IPS-18a (cell line): ENCODE measurements around the gene ANKUB1.

Experiments used
- H3K27ac ChIP-seq: one replicate; pipeline ENCODE4 v1.5.1; 2013; ENCODE audit warnings: low read length
- H3K27me3 ChIP-seq: one replicate; pipeline ENCODE4 v1.6.1; 2013; ENCODE audit warnings: mild to moderate bottlenecking, low read length; ENCODE audit not compliant: control insufficient read depth, insufficient read depth
- H3K36me3 ChIP-seq: one replicate; pipeline ENCODE4 v1.6.1; 2013; ENCODE audit warnings: low read depth, low read length; ENCODE audit not compliant: control insufficient read depth
- H3K4me1 ChIP-seq: one replicate; pipeline ENCODE4 v1.6.1; 2013; ENCODE audit warnings: low read depth, low read length; ENCODE audit not compliant: control insufficient read depth
- H3K4me3 ChIP-seq: one replicate; pipeline ENCODE4 v1.5.1; 2013; ENCODE audit warnings: low read length
- H3K9ac ChIP-seq: one replicate; pipeline ENCODE4 v1.6.1; 2013; ENCODE audit warnings: mild to moderate bottlenecking, low read length, moderate library complexity
- H3K9me3 ChIP-seq: one replicate; pipeline ENCODE4 v1.6.1; 2013; ENCODE audit warnings: low read depth, low read length; ENCODE audit not compliant: control insufficient read depth

ANKUB1 gene

DNA sequence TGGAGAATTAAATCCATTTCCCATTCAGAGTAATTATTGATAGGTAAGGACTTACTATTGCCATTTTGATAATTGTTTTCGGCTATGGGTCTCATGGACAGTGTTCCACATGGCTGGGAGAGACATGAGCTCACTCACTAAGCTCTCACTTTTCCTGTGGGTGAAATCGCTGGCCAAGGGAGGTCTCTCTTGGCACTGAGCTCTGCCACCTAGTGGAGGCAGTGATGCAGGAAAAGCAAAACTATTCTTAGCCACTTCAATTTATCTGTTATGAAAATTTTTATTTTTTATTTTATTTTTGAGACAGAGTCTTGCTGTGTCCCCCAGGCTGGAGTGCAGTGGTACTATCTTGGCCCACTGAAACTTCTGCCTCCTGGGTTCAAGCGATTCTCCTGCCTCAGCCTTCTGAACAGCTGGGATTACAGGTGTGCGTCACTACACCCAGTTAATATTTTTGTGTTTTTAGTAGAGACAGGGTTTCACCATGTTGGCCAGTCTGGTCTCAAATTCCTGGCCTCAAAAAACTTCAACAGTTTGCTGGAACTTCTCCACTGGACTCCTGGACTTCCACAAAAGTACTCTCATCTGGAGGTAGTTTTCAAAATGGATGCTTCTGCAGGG lies 16.0 kb upstream of the ANKUB1 start:
- H3K36me3 ChIP-seq: no peaks in the 10 kb centered on the region
- no peaks in the 10 kb centered on the region for H3K27me3 ChIP-seq
- H3K4me1 ChIP-seq: no peaks in the 10 kb centered on the region
- H3K4me3 ChIP-seq: no peak overlapping the region
- no peak overlapping the region for H3K27ac ChIP-seq
- H3K9ac ChIP-seq: no peak overlapping the region
- H3K9me3 ChIP-seq: no peaks in the 10 kb centered on the region

- Histone ChIP-seq H3K4me3 (no peak overlapping the region), H3K4me1 (no peaks in the 10 kb centered on the region), H3K9ac (no peak overlapping the region), H3K36me3 (no peaks in the 10 kb centered on the region), H3K27me3 (no peaks in the 10 kb centered on the region), H3K9me3 (no peaks in the 10 kb centered on the region), H3K27ac (no peak overlapping the region)
Measured at GRCh38 chr3:149806171-149806778, 13.9 kb upstream of the ANKUB1 start.

DNA sequence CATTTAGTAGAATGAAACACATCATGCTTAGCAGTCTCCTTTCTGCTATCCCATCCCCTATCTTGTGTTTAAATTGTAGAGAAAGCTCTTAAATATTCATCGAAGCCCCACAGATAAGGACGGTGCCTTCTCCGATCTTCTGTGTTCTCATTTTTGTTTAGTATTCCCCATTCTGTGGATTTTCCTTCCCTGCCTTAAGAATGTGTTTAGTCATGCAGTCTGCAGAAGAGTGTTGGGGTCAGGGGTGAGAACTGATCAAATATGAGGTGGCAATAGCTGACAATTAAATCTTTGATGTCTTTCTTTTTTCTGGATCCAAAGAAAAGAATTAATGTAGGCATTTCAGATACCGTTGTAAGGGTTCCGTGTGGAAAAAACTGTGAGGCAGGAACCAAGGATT lies 9.3 kb upstream of the ANKUB1 start:
- H3K4me1 ChIP-seq: no peaks in the 10 kb centered on the region
- H3K4me3 ChIP-seq: no peak overlapping the region
- no peak overlapping the region for H3K9ac ChIP-seq
- H3K9me3 ChIP-seq: no peaks in the 10 kb centered on the region
- H3K27me3 ChIP-seq: no peaks in the 10 kb centered on the region
- no peaks in the 10 kb centered on the region for H3K36me3 ChIP-seq
- H3K27ac ChIP-seq: no peak overlapping the region

DNA sequence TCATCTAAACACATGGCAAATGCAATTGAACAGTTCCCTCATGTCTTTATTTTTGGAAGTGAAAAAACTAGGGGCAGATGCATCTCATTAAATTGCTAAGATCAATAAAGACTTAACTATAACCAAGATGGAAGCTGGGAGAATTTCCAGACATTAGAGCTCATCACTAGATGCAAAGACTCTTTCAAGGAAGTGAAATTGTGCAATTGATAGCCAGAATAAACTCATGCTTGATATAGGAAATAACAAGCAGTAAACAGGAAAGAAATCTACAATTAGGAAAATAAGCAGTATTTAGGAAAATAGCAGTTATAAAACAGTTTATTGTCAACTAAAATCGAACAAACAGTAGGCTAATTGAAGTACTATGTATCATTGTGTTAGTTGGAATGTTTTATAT lies 8.8 kb upstream of the ANKUB1 start:
- no peaks in the 10 kb centered on the region for H3K4me1 ChIP-seq
- H3K4me3 ChIP-seq: no peak overlapping the region
- H3K36me3 ChIP-seq: no peaks in the 10 kb centered on the region
- no peaks in the 10 kb centered on the region for H3K27me3 ChIP-seq
- H3K9ac ChIP-seq: no peak overlapping the region
- no peak overlapping the region for H3K27ac ChIP-seq
- no peaks in the 10 kb centered on the region for H3K9me3 ChIP-seq

DNA sequence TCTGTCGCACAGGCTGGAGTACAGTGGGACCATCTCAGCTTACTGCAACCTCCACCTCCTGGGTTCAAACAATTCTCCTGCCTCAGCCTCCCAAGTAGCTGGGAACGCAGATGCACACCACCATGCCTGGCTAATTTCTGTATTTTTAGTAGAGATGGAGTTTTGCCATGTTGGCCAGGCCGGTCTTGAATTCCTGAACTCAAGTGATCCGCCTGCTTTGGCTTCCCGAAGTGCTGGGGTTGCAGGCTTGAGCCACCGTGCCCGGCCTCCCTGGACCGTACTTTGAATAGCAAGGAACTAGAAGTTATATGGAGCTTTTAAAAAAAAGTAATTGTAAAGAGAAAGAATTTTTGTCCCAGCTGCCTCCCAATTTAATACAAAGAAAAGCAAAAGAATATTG lies 8.3 kb upstream of the ANKUB1 start:
- no peaks in the 10 kb centered on the region for H3K9me3 ChIP-seq
- no peaks in the 10 kb centered on the region for H3K36me3 ChIP-seq
- no peak overlapping the region for H3K27ac ChIP-seq

DNA sequence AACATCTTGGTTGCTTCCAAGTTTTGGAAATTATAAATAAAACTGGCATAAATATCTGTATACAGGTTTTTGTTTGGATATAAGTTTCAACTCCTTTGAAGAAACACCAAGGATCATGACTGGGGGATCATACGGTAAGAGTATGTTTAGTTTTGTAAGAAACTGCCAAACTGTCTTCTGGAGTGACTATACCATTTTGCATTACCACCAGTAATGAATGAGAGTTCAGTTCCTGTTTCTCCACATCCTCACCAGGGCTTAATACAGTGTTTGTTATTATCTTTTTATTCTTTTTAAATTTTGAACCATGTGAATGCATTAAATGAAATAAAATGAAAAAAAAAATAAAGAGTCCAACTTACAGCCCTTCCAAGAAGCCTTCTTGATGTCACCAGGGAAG lies 3.7 kb upstream of the ANKUB1 start:
- Histone ChIP-seq H3K27me3 (no peaks in the 10 kb centered on the region), H3K27ac (no peak overlapping the region), H3K4me3 (no peak overlapping the region), H3K36me3 (no peaks in the 10 kb centered on the region), H3K9me3 (no peaks in the 10 kb centered on the region), H3K9ac (no peak overlapping the region), H3K4me1 (no peaks in the 10 kb centered on the region)

More for the DNA sequence above, 8.3 kb upstream of the ANKUB1 start:
- H3K4me1 ChIP-seq: no peaks in the 10 kb centered on the region
- no peaks in the 10 kb centered on the region for H3K27me3 ChIP-seq
- no peak overlapping the region for H3K4me3 ChIP-seq
- no peak overlapping the region for H3K9ac ChIP-seq

DNA sequence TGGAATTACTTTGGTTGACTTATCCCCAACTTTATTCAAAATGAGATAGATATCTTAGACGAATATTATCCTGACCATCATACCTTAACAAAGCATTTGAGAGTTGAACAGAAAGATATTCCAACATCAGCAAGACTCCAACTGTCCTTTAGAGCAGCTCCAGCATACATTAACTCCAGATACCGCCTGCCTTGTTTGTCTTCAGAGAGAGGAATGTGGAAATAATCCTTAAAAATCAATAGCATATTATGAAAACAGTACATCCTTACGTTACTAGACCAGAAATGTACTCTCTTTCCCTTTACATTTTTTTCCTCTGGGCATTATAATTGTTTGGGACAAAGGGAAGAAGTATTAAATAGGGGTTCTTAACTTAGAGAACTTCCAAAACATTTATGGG lies 1.7 kb downstream of the ANKUB1 start:
- Histone ChIP-seq H3K36me3 (no peaks in the 10 kb centered on the region), H3K9me3 (no peaks in the 10 kb centered on the region), H3K9ac (no peak overlapping the region), H3K27ac (no peak overlapping the region), H3K4me1 (no peaks in the 10 kb centered on the region), H3K4me3 (no peak overlapping the region), H3K27me3 (no peaks in the 10 kb centered on the region)

- Histone ChIP-seq H3K27me3 (no peaks in the 10 kb centered on the region), H3K27ac (no peak overlapping the region), H3K4me1 (no peaks in the 10 kb centered on the region), H3K36me3 (no peaks in the 10 kb centered on the region), H3K4me3 (no peak overlapping the region), H3K9ac (no peak overlapping the region), H3K9me3 (no peaks in the 10 kb centered on the region)
Measured at GRCh38 chr3:149790268-149790667, 2.1 kb downstream of the ANKUB1 start.

- no peak overlapping the region for H3K9ac ChIP-seq
- H3K36me3 ChIP-seq: no peaks in the 10 kb centered on the region
- no peaks in the 10 kb centered on the region for H3K4me1 ChIP-seq
- no peaks in the 10 kb centered on the region for H3K27me3 ChIP-seq
- no peak overlapping the region for H3K4me3 ChIP-seq
- no peaks in the 10 kb centered on the region for H3K9me3 ChIP-seq
- no peak overlapping the region for H3K27ac ChIP-seq
Measured at GRCh38 chr3:149784064-149784704, 8.2 kb downstream of the ANKUB1 start.

DNA sequence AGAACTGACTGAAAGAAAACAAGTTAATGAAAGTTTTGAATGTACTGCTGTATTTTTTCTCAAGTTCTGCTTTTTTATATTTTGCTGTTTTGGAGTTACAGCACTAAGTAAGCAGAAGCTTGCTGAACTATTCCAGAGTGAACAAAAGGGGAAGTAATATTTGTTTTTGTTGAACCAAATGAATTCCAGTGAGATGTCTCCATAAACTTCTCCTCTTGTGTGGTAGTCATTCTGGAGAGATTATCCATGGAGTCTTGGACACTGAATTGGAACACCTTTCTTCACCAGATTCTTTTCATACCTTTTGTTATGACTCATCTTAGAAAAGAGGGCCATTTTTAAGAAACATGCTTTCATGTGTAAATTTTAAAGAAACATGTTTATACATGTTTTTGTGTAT lies 8.8 kb downstream of the ANKUB1 start:
- no peak overlapping the region for H3K4me3 ChIP-seq
- H3K27ac ChIP-seq: no peak overlapping the region
- no peak overlapping the region for H3K9ac ChIP-seq
- H3K27me3 ChIP-seq: no peaks in the 10 kb centered on the region
- no peaks in the 10 kb centered on the region for H3K4me1 ChIP-seq
- H3K9me3 ChIP-seq: no peaks in the 10 kb centered on the region
- no peaks in the 10 kb centered on the region for H3K36me3 ChIP-seq

- Histone ChIP-seq H3K4me3 (no peak overlapping the region), H3K9ac (no peak overlapping the region), H3K27ac (no peak overlapping the region)
Measured at GRCh38 chr3:149781741-149782140, 10.6 kb downstream of the ANKUB1 start.

GRCh38 chr3:149781211-149781610 lies 11.1 kb downstream of the ANKUB1 start:
- Histone ChIP-seq H3K4me1 (no peaks in the 10 kb centered on the region), H3K4me3 (no peak overlapping the region), H3K9me3 (no peaks in the 10 kb centered on the region), H3K27ac (no peak overlapping the region), H3K9ac (no peak overlapping the region), H3K36me3 (no peaks in the 10 kb centered on the region), H3K27me3 (no peaks in the 10 kb centered on the region)

More at GRCh38 chr3:149781741-149782140, 10.6 kb downstream of the ANKUB1 start:
- Histone ChIP-seq H3K4me1 (no peaks in the 10 kb centered on the region), H3K36me3 (no peaks in the 10 kb centered on the region), H3K27me3 (no peaks in the 10 kb centered on the region), H3K9me3 (no peaks in the 10 kb centered on the region)
